Esophagus muscularis mucosa (tissue), 4 donors: Measurements from ENCODE around the gene C1QTNF1.

Experiments
- EP300 ChIP-seq: sonication (generic); formaldehyde crosslinking; IDR thresholded peaks from one replicate; pipeline ENCODE4 v1.6.1; 2017; ENCODE audit warnings: antibody characterized with exemption
- POLR2A ChIP-seq: fragments of 450-650 bp; IDR thresholded peaks from one replicate; pipeline ENCODE4 v1.6.1; 2017; ENCODE audit warnings: antibody characterized with exemption, moderate library complexity, mild to moderate bottlenecking, low read depth
- POLR2AphosphoS5 ChIP-seq, 2 donors: sonication (generic); formaldehyde crosslinking; IDR thresholded peaks; one replicate each; pipeline ENCODE4 v1.6.1; 2017; ENCODE audit warnings: antibody characterized with exemption in 2 of 2
- TF ChIP-seq, protein P1 (sequence below), 3 experiments: fragments of 200-600 bp in 2 of 3; fragments of 450-650 bp in 1 of 3; sonication (generic) in 2 of 3; IDR thresholded peaks; one replicate each; pipeline ENCODE4 v1.5.1; 2017 to 2019; ENCODE audit warnings: antibody characterized with exemption in 3 of 3, mild to moderate bottlenecking in 2 of 3, moderate library complexity in 1 of 3

DNA sequence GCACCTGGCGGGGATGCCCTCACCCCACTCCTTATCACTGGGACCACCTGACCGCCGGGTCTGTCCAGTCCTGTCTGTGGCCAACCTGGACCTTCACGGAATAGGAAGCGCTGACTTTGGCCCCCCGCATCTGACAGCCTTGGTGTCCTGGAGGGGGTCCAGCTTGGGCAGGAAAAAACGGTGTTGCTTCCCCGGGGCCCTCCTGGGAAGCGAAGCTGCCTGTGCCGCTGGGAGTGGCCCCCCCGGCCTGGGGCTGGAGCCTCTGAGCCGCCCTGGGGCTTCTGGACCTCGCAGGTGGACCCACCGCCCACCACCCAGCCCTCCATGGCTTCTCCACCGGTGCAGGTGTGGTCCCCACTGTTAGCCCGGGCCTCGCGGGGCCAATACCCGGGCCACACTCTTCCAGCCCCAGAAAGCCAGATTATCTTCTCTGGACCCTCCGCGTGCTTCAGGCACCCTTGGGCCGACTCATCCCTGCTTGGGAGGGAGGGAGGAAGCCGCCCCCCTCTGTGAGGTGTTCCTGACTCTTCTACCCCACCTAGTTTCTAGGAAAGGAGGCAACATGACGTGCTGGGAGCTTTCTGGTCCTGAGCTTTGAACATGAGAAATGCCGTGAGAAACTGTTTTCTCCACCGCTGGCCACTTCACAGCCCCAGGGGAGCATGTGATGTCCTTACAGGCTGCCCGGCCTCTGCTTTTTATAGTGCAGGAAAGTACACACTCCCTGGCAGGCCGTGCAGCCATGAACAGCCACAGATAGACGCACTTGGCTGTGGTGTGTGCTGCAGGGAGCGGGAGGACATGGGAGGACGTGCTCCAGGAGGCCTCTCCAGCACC is 1.1 kb downstream of the C1QTNF1 start:
- TF ChIP-seq, protein P1, sequence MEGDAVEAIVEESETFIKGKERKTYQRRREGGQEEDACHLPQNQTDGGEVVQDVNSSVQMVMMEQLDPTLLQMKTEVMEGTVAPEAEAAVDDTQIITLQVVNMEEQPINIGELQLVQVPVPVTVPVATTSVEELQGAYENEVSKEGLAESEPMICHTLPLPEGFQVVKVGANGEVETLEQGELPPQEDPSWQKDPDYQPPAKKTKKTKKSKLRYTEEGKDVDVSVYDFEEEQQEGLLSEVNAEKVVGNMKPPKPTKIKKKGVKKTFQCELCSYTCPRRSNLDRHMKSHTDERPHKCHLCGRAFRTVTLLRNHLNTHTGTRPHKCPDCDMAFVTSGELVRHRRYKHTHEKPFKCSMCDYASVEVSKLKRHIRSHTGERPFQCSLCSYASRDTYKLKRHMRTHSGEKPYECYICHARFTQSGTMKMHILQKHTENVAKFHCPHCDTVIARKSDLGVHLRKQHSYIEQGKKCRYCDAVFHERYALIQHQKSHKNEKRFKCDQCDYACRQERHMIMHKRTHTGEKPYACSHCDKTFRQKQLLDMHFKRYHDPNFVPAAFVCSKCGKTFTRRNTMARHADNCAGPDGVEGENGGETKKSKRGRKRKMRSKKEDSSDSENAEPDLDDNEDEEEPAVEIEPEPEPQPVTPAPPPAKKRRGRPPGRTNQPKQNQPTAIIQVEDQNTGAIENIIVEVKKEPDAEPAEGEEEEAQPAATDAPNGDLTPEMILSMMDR (IDR thresholded peaks at IDR 0.05): no peak
- TF ChIP-seq POLR2A (no peak), EP300 (no peak), POLR2AphosphoS5 (IDR thresholded peaks at IDR 0.05) (peak; percentile 66 to 69)
